Heart right ventricle (tissue), 16 donors: ENCODE data around the gene SBF2. TPM values are rescaled to one million over a fixed set of nuclear protein-coding genes. Genes with fewer than 3 reads are reported as not detected.

Source experiments
- ATAC-seq, 8 donors: fragments of 200-7000 bp; cut with Tn5 transposase; one replicate each; pipeline ENCODE4 v1.9.1; 2020; ENCODE audit warnings: mild to moderate bottlenecking in 8 of 8, moderate library complexity in 8 of 8, moderate number of reproducible peaks in 1 of 8
- DNase-seq, 2 donors: peaks; one replicate each; pipeline ENCODE4 v3.0.0-alpha.2; 2020
- H3K27ac ChIP-seq, 10 donors: fragments of 200-600 bp; sonication (generic) in 2 of 10; one replicate each; pipeline versions ENCODE4 v1.5.0 to v1.8.0; 2020 to 2022; ENCODE audit warnings: mild to moderate bottlenecking in 3 of 10
- H3K27me3 ChIP-seq, 7 donors: fragments of 200-600 bp; one replicate each; pipeline ENCODE4 v1.8.0; 2021 to 2022; ENCODE audit warnings: mild to moderate bottlenecking in 2 of 7
- H3K36me3 ChIP-seq, 9 donors: fragments of 200-600 bp; sonication (generic) in 1 of 9; one replicate each; pipeline versions ENCODE4 v1.5.0 to v1.8.0; 2020 to 2022; ENCODE audit warnings: mild to moderate bottlenecking in 2 of 9
- H3K4me1 ChIP-seq, 9 donors: fragments of 200-600 bp; sonication (generic) in 1 of 9; one replicate each; pipeline versions ENCODE4 v1.5.0 to v1.8.0; 2020 to 2022; ENCODE audit warnings: mild to moderate bottlenecking in 4 of 9
- H3K4me3 ChIP-seq, 10 donors: fragments of 200-600 bp; sonication (generic) in 2 of 10; one replicate each; pipeline versions ENCODE4 v1.5.0 to v1.8.0; 2020 to 2022; ENCODE audit warnings: mild to moderate bottlenecking in 7 of 10, moderate library complexity in 2 of 10
- H3K9me3 ChIP-seq, 11 donors: fragments of 200-600 bp in 10 of 11; sonication (generic) in 2 of 11; one replicate each; pipeline versions ENCODE4 v1.5.0 to v1.8.0; 2013 to 2022; ENCODE audit warnings: mild to moderate bottlenecking in 2 of 11, control low read depth in 1 of 11, moderate library complexity in 1 of 11
- CTCF ChIP-seq, 9 donors: fragments of 200-600 bp; sonication (generic) in 2 of 9; IDR thresholded peaks; one replicate each; pipeline versions ENCODE4 v1.5.0 to v1.8.0; 2021 to 2022; ENCODE audit warnings: antibody characterized with exemption in 9 of 9, mild to moderate bottlenecking in 5 of 9, moderate library complexity in 1 of 9
- WGBS, 2 donors: extraction: QIAGEN DNeasy Blood & Tissue Kit; methylation state at CpG; one replicate each; pipeline ENCODE4 v1.1.7; 2013; ENCODE audit warnings: inconsistent platforms in 1 of 2; 5-methylcytosine and 5-hydroxymethylcytosine counted together
- intact Hi-C, 10 donors: fragments of 100-400 bp; cut with DNase I; formaldehyde crosslinking; loops; one replicate each; pipeline versions ENCODE4 v1.11.1 to v1.14.2; 2022
- polyA plus RNA-seq, 2 donors: library from polyadenylated mRNA; stranded (reverse); fragments of 200-250 nt; gene quantifications; one replicate each; pipeline ENCODE4 v1.2.3, GENCODE V29; 2013
- total RNA-seq, 10 donors: library from RNA; stranded (reverse); fragmentation: NEBNext Ultra II Directional in 3 of 10; extraction: Animal tissue kit (Norgen Biotek cat#: 25700) in 3 of 10; gene quantifications; one replicate each; pipeline versions ENCODE4 v1.2.1 to v1.2.4, GENCODE V29; 2021 to 2023
- donor health status: Arrhythmogenic right ventricular cardiomyopathy.
- donor health status: ischemic (EF 13 %, LVEDD 7.1; RV severe dilation, severe dysfunction).
- donor health status: healthy with polysubstance abuse.
- donor health status: DM: no; HTN: yes; CAD: no.
- donor health status: DM: no; HTN: no; CAD: no.
- donor health status: ischemic (EF 25% LVEDD 6.9; RV normal size, moderate dysfunction).
- donor health status: ischemic (EF 25% LVEDD 5.7; RV mildly dilated, moderate dysfunction).
- donor health status: healthy.
- donor health status: DM: yes; HTN: yes; CAD: no.
- donor health status: Ischemic cardiomyopathy.
- donor health status: ischemic (EF 35%, LVEDD 5.7; RV mildly dilated, moderate dysfunction).
- donor health status: nonischemic (EF 11% LVEDD 7.7; RV severe dilation, severe dysfunction).
- donor health status: DM: yes; HTN: yes; CAD: no.
- donor health status: PGD.
- donor health status: ischemic (EF 29% LVEDD 5.4; RV normal size, mild dysfunction).
- donor health status: nonischemic (EF 23%, LVEDD 6.1; RV moderate dilation, normal function).

The SBF2 gene
- total and polyA plus RNA-seq, 12 donors = 8.9 to 27.1 (median 21.2) TPM

GRCh38 chr11:9771071-9771511 lies 522.9 kb downstream of the SBF2 start:
- WGBS, 2 donors = 84 to 96% methylated on average over 1 of the region's 1 CpG
- Histone ChIP-seq H3K4me3 (no peak overlapping the region), H3K9me3 (no peaks in the 10 kb centered on the region), H3K27me3 (no peaks in the 10 kb centered on the region), H3K27ac (peak overlapping the region in 2 of 10 donors; percentile 23 to 26), H3K36me3 (no peaks in the 10 kb centered on the region), H3K4me1 (peaks cover 0 to 35% (median 22%) of the 10 kb centered on the region in 9 donors)
- DNase-seq = no peak
- no peak for ATAC-seq
- TF ChIP-seq CTCF (IDR thresholded peaks at IDR 0.05) = no peak
- intact Hi-C loops = no loop called here

- Histone ChIP-seq H3K4me1 (peaks cover 11 to 38% (median 28%) of the 10 kb centered on the region in 9 donors), H3K27ac (no peak overlapping the region), H3K27me3 (no peaks in the 10 kb centered on the region), H3K36me3 (no peaks in the 10 kb centered on the region), H3K4me3 (no peak overlapping the region), H3K9me3 (no peaks in the 10 kb centered on the region)
- intact Hi-C loops = no loop called here
- WGBS, 2 donors = 77 to 90% methylated on average over 4 of the region's 4 CpGs
- TF ChIP-seq CTCF (IDR thresholded peaks at IDR 0.05) = no peak
- DNase-seq = no peak
- ATAC-seq = no peak
These were observed 524.4 kb downstream of the SBF2 start for GRCh38 chr11:9769621-9770020.

- Histone ChIP-seq H3K36me3 (no peaks in the 10 kb centered on the region), H3K4me1 (peaks cover 12 to 43% (median 23%) of the 10 kb centered on the region in 9 donors), H3K9me3 (no peaks in the 10 kb centered on the region), H3K27me3 (no peaks in the 10 kb centered on the region), H3K4me3 (no peak overlapping the region), H3K27ac (peak overlapping the region in 9 of 10 donors; percentile 45 to 83 (median 67))
- DNase-seq = peak; percentile 60 to 74
- ATAC-seq = peak; percentile 71 to 91 (median 84)
- WGBS, 2 donors = 29 to 35% methylated on average over 5 of the region's 5 CpGs
- no peak for TF ChIP-seq CTCF (IDR thresholded peaks at IDR 0.05)
- intact Hi-C loops = no loop called here
These were observed 528.5 kb downstream of the SBF2 start for GRCh38 chr11:9765320-9766101.

GRCh38 chr11:9763301-9763700 lies 530.7 kb downstream of the SBF2 start:
- Histone ChIP-seq H3K27ac (no peak overlapping the region), H3K36me3 (no peaks in the 10 kb centered on the region), H3K27me3 (no peaks in the 10 kb centered on the region), H3K4me3 (no peak overlapping the region), H3K4me1 (peaks cover 26 to 63% (median 46%) of the 10 kb centered on the region in 9 donors), H3K9me3 (no peaks in the 10 kb centered on the region)
- TF ChIP-seq CTCF (IDR thresholded peaks at IDR 0.05) = no peak
- no peak for DNase-seq
- ATAC-seq = no peak
- intact Hi-C loops = loop anchor here in 2 of 10 donors (5.0 kb wide), 2 partner anchors 54 to 544 kb away; partner anchors contain the start of gene ADM (in 1 of the 2)
- 91 to 98% methylated on average over 1 of the region's 1 CpG for WGBS, 2 donors
